Activated CD4-positive, alpha-beta T cell treated with anti-CD3 and anti-CD28 coated beads, Interleukin-2, Interleukin-4, amounts not matched to agents 100 ng/mL and 50 ng/mL, durations not matched to agents 16 hours and 8 hours (primary cell): ENCODE measurements around the gene CTNND1.

ENCODE experiments used
- DNase-seq: peaks from one replicate; pipeline ENCODE4 v3.0.0-alpha.2; 2020; ENCODE audit warnings: low spot score

Gene CTNND1

GRCh38 chr11:57762235-57762861, 746 bp downstream of the CTNND1 start:
- DNase-seq: no peak

GRCh38 chr11:57763568-57763967, 2.0 kb downstream of the CTNND1 start:
- DNase-seq: no peak

- DNase-seq: no peak
Measured at GRCh38 chr11:57764021-57764420, 2.4 kb downstream of the CTNND1 start.

GRCh38 chr11:57764566-57764965, 3.0 kb downstream of the CTNND1 start:
- no peak for DNase-seq

- DNase-seq: no peak
Measured at GRCh38 chr11:57764972-57765371, 3.4 kb downstream of the CTNND1 start.

- DNase-seq: no peak
Measured at GRCh38 chr11:57770793-57771192, 9.2 kb downstream of the CTNND1 start.

GRCh38 chr11:57771365-57771764, 9.8 kb downstream of the CTNND1 start:
- DNase-seq: no peak

- no peak for DNase-seq
Measured at GRCh38 chr11:57772562-57772961, 11.0 kb downstream of the CTNND1 start.

GRCh38 chr11:57773026-57773598, 11.5 kb downstream of the CTNND1 start:
- no peak for DNase-seq

- no peak for DNase-seq
Measured at GRCh38 chr11:57775491-57775890, 13.9 kb downstream of the CTNND1 start.

- DNase-seq: no peak
Measured at GRCh38 chr11:57776031-57776521, 14.5 kb downstream of the CTNND1 start.

GRCh38 chr11:57776577-57777210, 15.1 kb downstream of the CTNND1 start:
- no peak for DNase-seq

- no peak for DNase-seq
Measured at GRCh38 chr11:57777969-57778317, 16.3 kb downstream of the CTNND1 start.

GRCh38 chr11:57778318-57779037, 16.9 kb downstream of the CTNND1 start:
- no peak for DNase-seq

GRCh38 chr11:57779276-57779675, 17.7 kb downstream of the CTNND1 start:
- DNase-seq: no peak

- no peak for DNase-seq
Measured at GRCh38 chr11:57781529-57781943, 19.9 kb downstream of the CTNND1 start.

- no peak for DNase-seq
Measured at GRCh38 chr11:57785072-57785471, 23.5 kb downstream of the CTNND1 start.

GRCh38 chr11:57786436-57786835, 24.8 kb downstream of the CTNND1 start:
- DNase-seq: no peak

GRCh38 chr11:57787006-57787604, 25.5 kb downstream of the CTNND1 start:
- DNase-seq: no peak

GRCh38 chr11:57787920-57788702, 26.5 kb downstream of the CTNND1 start:
- DNase-seq: no peak

GRCh38 chr11:57788703-57789088, 27.1 kb downstream of the CTNND1 start:
- no peak for DNase-seq
